ENCODE measurements around the gene ROBO1.

Gene ROBO1

GRCh38 chr3:78665101-78665500 lies 1102.7 kb downstream of the ROBO1 start:
- DNase-seq: no peak

- DNase-seq: no peak
Observed at GRCh38 chr3:78660957-78661356, 1106.8 kb downstream of the ROBO1 start.

GRCh38 chr3:78659386-78659987 lies 1108.3 kb downstream of the ROBO1 start:
- DNase-seq: peak; percentile 8

- DNase-seq: no peak
Observed at GRCh38 chr3:78647726-78648125, 1120.1 kb downstream of the ROBO1 start.

DNA sequence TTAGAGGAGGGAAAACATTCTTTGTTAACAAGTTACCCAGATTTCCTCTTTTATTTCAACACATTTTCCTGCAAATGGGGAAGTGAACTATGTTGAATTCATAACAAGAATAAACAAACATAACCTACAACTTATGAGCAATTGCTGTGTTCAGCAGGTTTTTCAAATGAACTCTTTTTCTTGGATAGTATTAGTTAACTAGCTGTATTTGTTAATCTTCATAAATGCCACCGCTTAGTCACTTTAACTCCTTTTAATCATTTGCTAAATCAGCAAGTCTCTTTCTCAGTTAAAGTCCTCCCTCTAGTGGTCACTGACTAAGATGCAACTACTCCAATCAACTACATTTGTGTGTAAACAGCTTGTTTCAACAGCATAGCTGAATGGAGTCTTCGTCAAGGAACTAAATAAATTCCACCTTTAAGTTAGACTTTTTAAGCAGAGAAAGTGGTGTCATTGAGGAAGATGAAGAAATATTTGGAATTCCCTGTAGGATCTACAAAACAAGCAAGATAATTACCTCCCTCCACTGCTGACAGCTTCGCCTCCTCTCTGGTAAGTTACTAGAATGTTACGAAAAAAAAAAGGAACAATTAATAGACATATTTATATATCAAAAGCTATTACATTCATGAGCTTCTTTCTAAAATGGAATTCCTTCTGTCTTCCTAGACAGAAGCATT lies 1122.0 kb downstream of the ROBO1 start:
- no peak for DNase-seq

- DNase-seq: no peak
Observed at GRCh38 chr3:78644847-78645246, 1123.0 kb downstream of the ROBO1 start.

GRCh38 chr3:78642226-78643035 lies 1125.4 kb downstream of the ROBO1 start:
- DNase-seq: no peak

- DNase-seq: no peak
Observed at GRCh38 chr3:78641703-78642102, 1126.1 kb downstream of the ROBO1 start.

- no peak for DNase-seq
Observed at GRCh38 chr3:78634316-78634715, 1133.5 kb downstream of the ROBO1 start.

DNA sequence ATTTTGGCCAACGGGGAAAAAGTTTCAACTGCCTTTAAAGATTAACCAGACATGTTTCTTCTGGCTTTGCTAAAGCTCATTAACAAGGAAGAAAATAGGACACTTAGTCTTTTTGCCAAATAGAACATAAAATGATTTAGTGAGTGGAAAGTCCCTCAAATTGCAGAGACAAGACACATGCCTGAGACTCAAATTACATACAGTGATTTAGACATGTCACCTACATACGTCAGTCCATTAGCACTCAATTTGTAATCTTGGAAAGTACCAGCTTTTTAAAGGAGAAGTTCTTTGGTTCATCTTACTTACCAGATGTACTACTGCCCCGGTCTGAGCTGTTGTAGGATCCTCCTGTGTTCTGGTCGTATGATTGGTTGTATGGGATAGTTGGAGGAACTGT lies 1134.2 kb downstream of the ROBO1 start:
- no peak for DNase-seq

- DNase-seq: no peak
Observed at GRCh38 chr3:78632925-78633553, 1134.8 kb downstream of the ROBO1 start.

- no peak for DNase-seq
Observed at GRCh38 chr3:78629544-78629943, 1138.3 kb downstream of the ROBO1 start.

DNA sequence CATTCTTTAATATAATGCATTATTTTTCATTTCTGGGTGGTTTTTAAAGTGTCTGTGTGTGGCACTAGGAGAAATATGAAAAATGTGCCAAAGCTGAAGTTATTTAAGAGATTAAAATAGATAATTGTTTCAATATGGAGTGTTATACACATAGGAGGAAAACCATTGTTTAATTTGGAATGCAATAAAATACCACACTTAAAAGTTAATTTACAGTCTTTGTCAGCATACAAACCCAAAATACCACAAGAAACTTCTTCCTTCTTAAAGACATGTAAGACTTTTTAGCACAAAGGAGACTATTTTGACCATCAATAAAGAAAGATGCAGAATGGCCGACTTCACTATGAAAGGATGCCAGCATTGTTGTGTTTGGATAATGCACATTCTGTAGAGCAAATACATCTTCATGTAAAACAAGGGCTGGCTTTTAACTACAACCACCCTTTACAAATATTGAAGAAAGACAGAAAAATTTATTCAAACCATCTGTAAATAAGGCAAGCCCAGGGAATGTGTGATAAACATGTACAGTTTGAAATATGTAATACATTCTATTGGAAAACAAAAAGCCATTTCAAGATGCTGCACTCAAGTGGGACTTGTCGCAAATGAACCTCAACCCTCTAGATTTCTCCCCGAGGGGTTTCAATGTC lies 1146.6 kb downstream of the ROBO1 start:
- DNase-seq: no peak

- DNase-seq: no peak
Observed at GRCh38 chr3:78614486-78614885, 1153.3 kb downstream of the ROBO1 start.

DNA sequence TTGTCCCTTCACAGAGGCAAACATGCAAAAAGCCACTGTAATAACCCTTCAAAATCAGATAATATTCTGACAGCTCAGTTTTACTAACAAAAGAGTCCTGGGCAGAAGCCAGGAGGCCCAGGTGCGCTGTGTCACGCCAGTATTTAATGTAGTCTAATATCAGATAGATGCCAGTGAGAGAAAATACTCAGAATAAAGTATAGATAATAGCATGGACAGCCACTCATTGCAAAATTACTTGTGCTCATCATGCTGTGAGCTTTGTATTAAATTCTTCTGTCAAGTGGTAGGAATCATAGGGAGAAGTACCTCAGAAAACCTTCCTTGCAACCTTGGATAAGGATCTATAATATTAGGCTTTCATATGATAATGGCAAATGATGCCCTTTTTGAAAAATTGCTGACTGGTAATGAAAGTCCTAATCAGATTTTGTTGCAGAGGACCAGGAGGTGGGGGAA lies 1154.3 kb downstream of the ROBO1 start:
- no peak for DNase-seq

DNA sequence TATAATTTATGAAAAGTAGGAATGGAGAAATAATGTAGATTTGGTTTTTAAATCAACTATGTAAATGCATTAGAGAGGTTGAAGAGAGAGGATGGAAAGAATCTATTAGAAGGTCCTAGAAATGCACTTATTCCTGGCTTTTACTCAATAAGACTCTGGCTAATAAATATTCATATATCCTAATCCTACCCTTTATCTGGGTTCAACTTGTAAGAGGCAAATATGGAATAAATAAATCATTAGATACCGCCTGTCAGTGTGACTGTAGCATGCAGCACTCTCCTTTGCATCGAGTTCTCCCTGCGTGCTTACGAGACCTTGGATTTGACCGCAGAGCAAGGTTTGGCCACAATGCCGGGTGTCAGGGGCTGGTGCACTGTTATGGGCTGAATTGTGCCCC lies 1156.5 kb downstream of the ROBO1 start:
- DNase-seq: no peak

DNA sequence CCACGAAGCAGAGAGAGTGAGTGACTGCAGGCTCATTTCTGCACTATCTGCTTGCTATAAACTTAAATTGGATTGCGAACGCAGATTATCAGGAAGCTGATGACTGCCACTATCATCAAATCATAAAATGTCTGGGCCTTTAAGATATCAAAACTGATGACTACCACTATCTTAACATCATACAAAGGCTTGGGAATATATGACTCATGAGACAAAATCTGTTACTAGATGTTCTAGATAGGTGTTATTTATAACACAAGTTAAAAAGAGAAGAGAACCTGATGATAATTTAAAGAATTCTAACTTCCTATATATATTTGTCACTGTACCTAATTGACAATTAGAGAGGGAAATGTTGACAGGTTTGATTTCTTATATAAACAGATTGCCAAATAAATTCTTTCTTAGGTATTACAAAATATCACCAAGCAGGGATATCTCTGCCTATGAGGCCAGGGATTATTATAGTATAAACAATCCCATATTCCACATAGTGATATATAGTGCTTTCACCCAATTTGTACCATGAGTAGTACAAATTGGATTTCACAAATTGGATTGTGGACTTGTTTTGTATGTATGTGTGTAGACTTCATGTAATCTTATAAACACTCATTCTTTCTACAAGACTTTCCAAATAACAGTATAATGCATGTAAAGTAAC lies 1157.2 kb downstream of the ROBO1 start:
- DNase-seq: no peak

DNA sequence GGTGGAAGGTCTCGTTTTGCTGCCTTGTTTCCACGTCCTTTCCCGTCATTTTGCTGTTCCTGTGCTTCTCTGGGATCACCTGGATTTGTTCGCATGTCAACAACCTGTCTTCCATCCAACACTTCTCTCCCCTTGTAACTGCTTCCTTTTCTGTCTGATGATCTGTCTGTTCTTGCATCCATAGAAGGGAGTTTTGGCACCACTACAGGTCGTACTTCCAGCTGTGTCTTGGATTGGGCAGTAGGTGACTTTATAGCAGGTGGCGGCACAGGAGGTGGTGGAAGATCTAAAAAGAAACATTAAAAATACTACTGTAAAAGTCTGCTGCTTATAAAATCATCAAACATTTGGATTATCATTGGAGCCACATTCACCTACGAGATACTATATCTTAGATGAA lies 1161.0 kb downstream of the ROBO1 start:
- DNase-seq: no peak

DNA sequence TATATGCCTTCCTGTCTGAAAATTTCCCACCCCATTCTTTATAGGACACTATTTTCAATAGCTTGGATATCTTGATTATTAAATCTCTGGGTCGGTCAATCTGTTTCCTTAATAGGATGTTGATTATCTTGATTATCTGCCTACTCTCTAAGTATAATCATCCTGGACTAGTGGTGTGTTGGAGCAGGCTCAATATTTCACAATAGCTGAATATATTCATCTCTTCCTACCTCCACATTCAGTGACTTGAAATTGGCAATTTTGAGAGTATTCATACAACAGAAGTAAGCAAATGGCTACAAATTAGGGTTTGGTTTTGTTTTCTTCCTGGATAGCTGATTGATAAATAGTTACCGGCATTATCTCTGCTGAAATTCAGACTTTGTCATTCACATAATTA lies 1162.6 kb downstream of the ROBO1 start:
- DNase-seq: no peak

DNA sequence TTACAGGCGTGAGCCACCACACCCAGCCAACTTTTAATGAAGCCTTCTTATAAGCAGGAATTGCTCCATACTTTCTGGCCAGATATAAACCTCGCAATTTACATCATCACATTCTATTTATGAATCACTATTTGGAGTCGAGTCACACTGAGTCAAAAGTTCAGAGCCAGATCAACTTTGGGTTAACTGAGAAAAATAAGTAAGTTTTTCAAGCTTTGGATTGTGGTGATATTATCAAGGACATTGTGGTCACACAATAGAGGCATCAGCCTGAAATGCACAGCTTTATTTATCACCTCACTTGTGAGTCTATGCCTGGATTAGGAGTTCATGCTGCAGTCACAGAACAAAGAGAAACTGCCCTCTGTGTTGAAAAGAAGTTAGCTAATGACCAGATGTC lies 1163.5 kb downstream of the ROBO1 start:
- no peak for DNase-seq

GRCh38 chr3:78601249-78601648 lies 1166.5 kb downstream of the ROBO1 start:
- DNase-seq: no peak

GRCh38 chr3:78589778-78590177 lies 1178.0 kb downstream of the ROBO1 start:
- DNase-seq: no peak

All from CD4-positive, alpha-beta T cell treated with Interleukin-12 subunit alpha and Interleukin-12 subunit beta, for 1 hour (primary cell).